Loucy (cell line): ENCODE results near the gene PSMA6.

Experiments used
- H2AFZ ChIP-seq: fragments of 200-600 bp; sonication (generic); 2 replicates; pipeline ENCODE4 v1.6.0; 2016; ENCODE audit warnings: antibody characterized with exemption, mild to moderate bottlenecking, low read length, moderate library complexity
- H3F3A ChIP-seq: fragments of 200-600 bp; 2 replicates; pipeline ENCODE4 v1.6.0; 2016; ENCODE audit warnings: antibody characterized with exemption, low read depth, mild to moderate bottlenecking
- H3K27me3 ChIP-seq: fragments of 200-600 bp; sonication (generic); 2 replicates; pipeline ENCODE4 v1.6.1; 2014; ENCODE audit warnings: low read length, mild to moderate bottlenecking; ENCODE audit not compliant: insufficient read depth, poor library complexity, severe bottlenecking
- H3K36me3 ChIP-seq: fragments of 200-600 bp; sonication (generic); 2 replicates; pipeline ENCODE4 v1.6.1; 2016; ENCODE audit warnings: low read length; ENCODE audit not compliant: insufficient read depth
- H3K4me1 ChIP-seq: fragments of 200-600 bp; sonication (generic); 2 replicates; pipeline ENCODE4 v1.5.1; 2014; ENCODE audit warnings: low read length, mild to moderate bottlenecking; ENCODE audit not compliant: insufficient read depth, poor library complexity, severe bottlenecking
- H3K4me2 ChIP-seq: fragments of 200-600 bp; sonication (generic); 2 replicates; pipeline ENCODE4 v1.6.0; 2014; ENCODE audit warnings: antibody characterized with exemption, low read length, low read depth, mild to moderate bottlenecking; ENCODE audit not compliant: poor library complexity, severe bottlenecking
- H3K4me3 ChIP-seq: fragments of 200-600 bp; sonication (generic); 2 replicates; pipeline ENCODE4 v1.5.1; 2014; ENCODE audit warnings: low read length, mild to moderate bottlenecking, mixed read lengths; ENCODE audit not compliant: poor library complexity, severe bottlenecking
- H3K79me2 ChIP-seq: fragments of 200-600 bp; sonication (generic); 2 replicates; pipeline ENCODE4 v1.6.1; 2014; ENCODE audit warnings: low read length; ENCODE audit not compliant: insufficient read depth
- H3K9ac ChIP-seq: fragments of 200-600 bp; sonication (generic); 2 replicates; pipeline ENCODE4 v1.6.0; 2014; ENCODE audit warnings: mild to moderate bottlenecking, low read depth, low read length, moderate library complexity; ENCODE audit not compliant: poor library complexity, severe bottlenecking
- H3K9me2 ChIP-seq: fragments of 200-600 bp; sonication (generic); replicated peaks from 2 replicates; pipeline ENCODE4 v1.6.1; 2016; ENCODE audit warnings: low read depth, low read length, mixed read lengths
- H3K9me3 ChIP-seq: fragments of 200-600 bp; sonication (generic); 2 replicates; pipeline ENCODE4 v1.6.1; 2014; ENCODE audit warnings: mild to moderate bottlenecking, antibody characterized with exemption, low read length, low read depth; ENCODE audit not compliant: insufficient read depth
- H4K20me1 ChIP-seq: fragments of 200-600 bp; sonication (generic); 2 replicates; pipeline ENCODE4 v1.6.0; 2014; ENCODE audit warnings: antibody characterized with exemption, low read length, mild to moderate bottlenecking; ENCODE audit not compliant: insufficient read depth, poor library complexity, severe bottlenecking
- CTCF ChIP-seq: fragments of 200-600 bp; sonication (generic); conservative IDR thresholded peaks from 2 replicates; pipeline ENCODE4 v1.5.1; 2014; ENCODE audit warnings: mild to moderate bottlenecking, antibody characterized with exemption, low read length
- EZH2phosphoT487 ChIP-seq: fragments of 200-600 bp; IDR thresholded peaks from 2 replicates; pipeline ENCODE4 v1.6.1; 2018; ENCODE audit warnings: antibody characterized with exemption, mild to moderate bottlenecking, moderate library complexity, borderline replicate concordance

Gene PSMA6

GRCh38 chr14:35341751-35342488 is 49.7 kb downstream of the PSMA6 start:
- Histone ChIP-seq H3K4me1 (peaks cover 14% of the 10 kb centered on the region), H3K79me2 (no peaks in the 10 kb centered on the region), H3K27me3 (no peaks in the 10 kb centered on the region), H3K9me2 (no peaks in the 10 kb centered on the region), H3K4me2 (no peak overlapping the region), H3K4me3 (no peak overlapping the region), H3K9ac (peak overlapping the region; percentile 25), H3K36me3 (no peaks in the 10 kb centered on the region), H4K20me1 (no peaks in the 10 kb centered on the region), H3K9me3 (no peaks in the 10 kb centered on the region), H3F3A (no peaks in the 10 kb centered on the region), H2AFZ (no peak overlapping the region)
- no peak for TF ChIP-seq EZH2phosphoT487

GRCh38 chr14:35342489-35343010 is 50.4 kb downstream of the PSMA6 start:
- no peaks in the 10 kb centered on the region for H3K9me3 ChIP-seq
- H3K79me2 ChIP-seq, result no peaks in the 10 kb centered on the region
- H3K36me3 ChIP-seq, result no peaks in the 10 kb centered on the region
- H3K4me2 ChIP-seq, result no peak overlapping the region
- H3F3A ChIP-seq, result no peaks in the 10 kb centered on the region
- H3K9me2 ChIP-seq, result no peaks in the 10 kb centered on the region
- TF ChIP-seq CTCF (no peak), EZH2phosphoT487 (no peak)
- no peak overlapping the region for H3K4me3 ChIP-seq
- H3K4me1 ChIP-seq, result peaks cover 13% of the 10 kb centered on the region
- H3K9ac ChIP-seq, result no peak overlapping the region
- H3K27me3 ChIP-seq, result no peaks in the 10 kb centered on the region
- no peaks in the 10 kb centered on the region for H4K20me1 ChIP-seq
- no peak overlapping the region for H2AFZ ChIP-seq

- H4K20me1 ChIP-seq, result no peaks in the 10 kb centered on the region
- no peaks in the 10 kb centered on the region for H3K36me3 ChIP-seq
- H3F3A ChIP-seq, result no peaks in the 10 kb centered on the region
- H3K79me2 ChIP-seq, result no peaks in the 10 kb centered on the region
- H3K4me2 ChIP-seq, result no peak overlapping the region
- no peak overlapping the region for H3K9ac ChIP-seq
- TF ChIP-seq EZH2phosphoT487, result no peak
- no peaks in the 10 kb centered on the region for H3K9me3 ChIP-seq
- no peaks in the 10 kb centered on the region for H3K27me3 ChIP-seq
- H3K4me1 ChIP-seq, result peaks cover 13% of the 10 kb centered on the region
- peak overlapping the region; percentile 59; the same call in 1 of the 2 replicates for H2AFZ ChIP-seq
- H3K9me2 ChIP-seq, result no peaks in the 10 kb centered on the region
- H3K4me3 ChIP-seq, result no peak overlapping the region
These were observed 51.5 kb downstream of the PSMA6 start for GRCh38 chr14:35343702-35344101.

GRCh38 chr14:35344107-35344807 is 52.1 kb downstream of the PSMA6 start:
- no peak overlapping the region for H3K4me2 ChIP-seq
- no peaks in the 10 kb centered on the region for H3K9me2 ChIP-seq
- no peak overlapping the region for H3K4me3 ChIP-seq
- H2AFZ ChIP-seq, result peak overlapping the region; percentile 59; the same call in 1 of the 2 replicates
- TF ChIP-seq CTCF, result no peak
- TF ChIP-seq EZH2phosphoT487, result no peak
- no peaks in the 10 kb centered on the region for H3K36me3 ChIP-seq
- H3K9ac ChIP-seq, result no peak overlapping the region
- H3K4me1 ChIP-seq, result peaks cover 13% of the 10 kb centered on the region
- no peaks in the 10 kb centered on the region for H4K20me1 ChIP-seq
- no peaks in the 10 kb centered on the region for H3K27me3 ChIP-seq
- H3K9me3 ChIP-seq, result no peaks in the 10 kb centered on the region
- no peaks in the 10 kb centered on the region for H3K79me2 ChIP-seq
- no peaks in the 10 kb centered on the region for H3F3A ChIP-seq
